WERI-Rb-1 (cell line): ENCODE measurements around the gene RELN.

Experiments
- DNase-seq: peaks from one replicate; pipeline ENCODE4 v3.0.0-alpha.2; 2020
- H3K27ac ChIP-seq: fragments of 250-450 bp; sonication (Bioruptor Pico); 2 replicates; pipeline ENCODE4 v1.5.1; 2020; ENCODE audit warnings: mild to moderate bottlenecking, moderate library complexity
- H3K27me3 ChIP-seq: fragments of 250-450 bp; sonication (Bioruptor Pico); 2 replicates; pipeline ENCODE4 v1.5.1; 2021; ENCODE audit warnings: mild to moderate bottlenecking, low read depth, moderate library complexity; ENCODE audit not compliant: insufficient read depth, severe bottlenecking
- H3K36me3 ChIP-seq: fragments of 250-450 bp; sonication (Bioruptor Pico); 2 replicates; pipeline ENCODE4 v1.5.1; 2020; ENCODE audit warnings: mild to moderate bottlenecking, moderate library complexity
- H3K4me3 ChIP-seq: 2 replicates; pipeline ENCODE4 v1.5.1; 2011; ENCODE audit warnings: low read depth, mild to moderate bottlenecking, control low read depth, low read length
- H3K9me3 ChIP-seq: fragments of 250-450 bp; sonication (Bioruptor Pico); 2 replicates; pipeline ENCODE4 v1.5.1; 2021; ENCODE audit warnings: mild to moderate bottlenecking, moderate library complexity; ENCODE audit not compliant: severe bottlenecking
- TF ChIP-seq, protein P1 (sequence below): IDR thresholded peaks from 2 replicates; pipeline ENCODE4 v1.5.1; 2011; ENCODE audit warnings: low read depth, mild to moderate bottlenecking, control low read depth, inconsistent platforms, low read length

RELN gene

DNA sequence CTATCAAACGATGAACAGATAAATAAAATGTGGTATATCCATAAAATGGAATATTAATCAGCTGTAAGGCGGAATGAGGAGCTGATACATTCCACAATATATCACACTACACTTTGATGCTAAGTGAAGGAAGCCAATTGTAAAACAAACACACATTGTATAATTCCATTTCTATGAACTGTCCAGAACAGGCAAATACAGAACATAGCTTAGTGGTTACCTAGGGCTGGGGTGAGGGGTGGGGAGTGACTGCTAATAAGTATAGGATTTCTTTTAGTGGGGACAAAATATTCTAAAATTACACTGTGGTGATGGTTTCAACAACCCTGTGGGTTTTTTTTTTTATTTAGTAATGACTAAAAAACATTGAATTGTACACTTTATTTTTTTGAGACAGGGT lies 461.3 kb downstream of the RELN start:
- no peaks in the 10 kb centered on the region for H3K27me3 ChIP-seq
- H3K9me3 ChIP-seq = no peaks in the 10 kb centered on the region
- TF ChIP-seq, protein P1, sequence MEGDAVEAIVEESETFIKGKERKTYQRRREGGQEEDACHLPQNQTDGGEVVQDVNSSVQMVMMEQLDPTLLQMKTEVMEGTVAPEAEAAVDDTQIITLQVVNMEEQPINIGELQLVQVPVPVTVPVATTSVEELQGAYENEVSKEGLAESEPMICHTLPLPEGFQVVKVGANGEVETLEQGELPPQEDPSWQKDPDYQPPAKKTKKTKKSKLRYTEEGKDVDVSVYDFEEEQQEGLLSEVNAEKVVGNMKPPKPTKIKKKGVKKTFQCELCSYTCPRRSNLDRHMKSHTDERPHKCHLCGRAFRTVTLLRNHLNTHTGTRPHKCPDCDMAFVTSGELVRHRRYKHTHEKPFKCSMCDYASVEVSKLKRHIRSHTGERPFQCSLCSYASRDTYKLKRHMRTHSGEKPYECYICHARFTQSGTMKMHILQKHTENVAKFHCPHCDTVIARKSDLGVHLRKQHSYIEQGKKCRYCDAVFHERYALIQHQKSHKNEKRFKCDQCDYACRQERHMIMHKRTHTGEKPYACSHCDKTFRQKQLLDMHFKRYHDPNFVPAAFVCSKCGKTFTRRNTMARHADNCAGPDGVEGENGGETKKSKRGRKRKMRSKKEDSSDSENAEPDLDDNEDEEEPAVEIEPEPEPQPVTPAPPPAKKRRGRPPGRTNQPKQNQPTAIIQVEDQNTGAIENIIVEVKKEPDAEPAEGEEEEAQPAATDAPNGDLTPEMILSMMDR = no peak
- H3K36me3 ChIP-seq = no peaks in the 10 kb centered on the region
- no peak for DNase-seq
- no peak overlapping the region for H3K27ac ChIP-seq
- no peak overlapping the region for H3K4me3 ChIP-seq

DNA sequence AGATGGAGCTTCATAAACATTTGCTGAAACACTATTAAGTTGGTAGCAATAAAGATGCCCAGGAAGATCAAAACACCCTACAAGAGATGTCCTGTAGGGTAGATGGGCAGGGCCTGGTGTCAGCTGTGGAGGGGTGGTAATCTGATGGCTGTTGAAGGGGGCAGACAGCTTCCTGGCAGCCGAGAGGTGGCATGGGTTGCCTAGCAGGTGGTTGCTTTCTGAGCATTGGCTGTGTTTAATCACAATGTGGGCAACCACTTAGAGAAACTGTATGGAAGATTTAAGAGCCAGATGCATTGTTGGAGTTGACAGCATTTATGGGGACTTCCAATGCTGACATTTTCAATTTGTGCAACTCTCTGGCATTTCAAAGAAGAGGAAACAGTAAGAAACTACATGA lies 463.5 kb downstream of the RELN start:
- Histone ChIP-seq H3K27ac (no peak overlapping the region), H3K27me3 (no peaks in the 10 kb centered on the region), H3K36me3 (no peaks in the 10 kb centered on the region), H3K9me3 (no peaks in the 10 kb centered on the region), H3K4me3 (no peak overlapping the region)
- TF ChIP-seq, protein P1 = no peak
- DNase-seq = no peak

DNA sequence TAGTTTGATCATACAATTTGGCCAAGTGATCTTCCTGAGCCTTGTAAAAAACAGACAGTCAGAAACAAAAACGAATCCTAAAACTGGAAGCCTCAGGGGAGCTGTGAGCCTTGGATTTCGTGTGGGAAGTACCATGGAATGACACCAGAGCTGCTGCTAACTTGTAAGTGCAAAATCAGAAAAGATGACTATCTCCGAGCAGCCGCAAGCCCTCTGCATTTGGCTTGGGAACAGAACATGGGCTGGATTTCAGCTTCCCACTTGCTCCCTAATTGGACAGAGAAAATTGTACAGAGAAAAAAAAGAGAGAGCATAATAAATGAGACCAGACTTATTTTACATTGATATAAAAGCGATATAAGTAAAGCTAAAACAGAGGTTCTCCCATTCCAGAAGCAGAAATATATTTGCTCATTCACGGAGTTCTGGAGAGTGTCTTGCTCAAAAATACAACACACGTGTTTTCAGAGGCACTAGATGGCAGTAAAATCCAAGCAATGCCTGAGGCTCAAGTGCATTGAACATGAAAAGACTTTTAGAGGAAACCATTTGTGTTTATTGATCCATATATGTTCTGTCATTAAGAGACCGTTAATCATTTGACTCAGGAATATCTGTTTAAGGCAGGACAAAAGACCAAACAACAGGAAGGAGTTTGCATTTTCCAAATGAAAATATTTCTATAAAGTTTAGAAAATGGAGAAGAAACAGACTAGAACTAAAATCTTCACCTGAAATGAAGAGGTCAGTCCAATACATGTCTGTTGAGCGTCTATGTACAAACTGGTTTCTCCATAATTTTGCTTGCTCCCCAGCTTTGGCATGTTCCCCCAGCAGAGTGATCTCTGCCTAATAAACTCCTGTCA lies 465.2 kb downstream of the RELN start:
- Histone ChIP-seq H3K9me3 (no peaks in the 10 kb centered on the region), H3K27ac (no peak overlapping the region), H3K4me3 (no peak overlapping the region), H3K36me3 (no peaks in the 10 kb centered on the region), H3K27me3 (no peaks in the 10 kb centered on the region)
- TF ChIP-seq, protein P1 = peak; percentile 35
- DNase-seq = no peak

DNA sequence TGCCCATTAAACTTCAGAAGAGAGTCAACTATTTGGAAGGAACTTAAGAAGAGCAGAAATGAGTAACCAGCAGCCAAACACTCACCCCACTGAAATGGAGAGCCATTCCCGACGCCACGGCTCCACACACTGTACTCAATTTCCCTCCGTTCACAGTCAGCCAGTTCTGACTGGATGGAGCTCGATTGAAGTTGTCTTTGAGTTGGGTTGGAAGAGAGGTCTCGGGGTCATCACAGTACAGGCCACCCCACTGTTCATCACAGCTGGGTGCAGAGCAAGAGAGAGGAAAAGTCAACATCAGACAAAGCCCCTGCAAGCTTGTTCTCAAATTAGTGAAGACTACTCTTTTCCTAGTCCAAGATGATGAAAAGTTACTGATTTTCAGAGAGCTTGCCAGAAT lies 467.5 kb downstream of the RELN start:
- TF ChIP-seq, protein P1 = no peak
- no peak overlapping the region for H3K27ac ChIP-seq
- H3K9me3 ChIP-seq = no peaks in the 10 kb centered on the region
- DNase-seq = no peak
- no peaks in the 10 kb centered on the region for H3K36me3 ChIP-seq
- no peak overlapping the region for H3K4me3 ChIP-seq
- H3K27me3 ChIP-seq = no peaks in the 10 kb centered on the region

DNA sequence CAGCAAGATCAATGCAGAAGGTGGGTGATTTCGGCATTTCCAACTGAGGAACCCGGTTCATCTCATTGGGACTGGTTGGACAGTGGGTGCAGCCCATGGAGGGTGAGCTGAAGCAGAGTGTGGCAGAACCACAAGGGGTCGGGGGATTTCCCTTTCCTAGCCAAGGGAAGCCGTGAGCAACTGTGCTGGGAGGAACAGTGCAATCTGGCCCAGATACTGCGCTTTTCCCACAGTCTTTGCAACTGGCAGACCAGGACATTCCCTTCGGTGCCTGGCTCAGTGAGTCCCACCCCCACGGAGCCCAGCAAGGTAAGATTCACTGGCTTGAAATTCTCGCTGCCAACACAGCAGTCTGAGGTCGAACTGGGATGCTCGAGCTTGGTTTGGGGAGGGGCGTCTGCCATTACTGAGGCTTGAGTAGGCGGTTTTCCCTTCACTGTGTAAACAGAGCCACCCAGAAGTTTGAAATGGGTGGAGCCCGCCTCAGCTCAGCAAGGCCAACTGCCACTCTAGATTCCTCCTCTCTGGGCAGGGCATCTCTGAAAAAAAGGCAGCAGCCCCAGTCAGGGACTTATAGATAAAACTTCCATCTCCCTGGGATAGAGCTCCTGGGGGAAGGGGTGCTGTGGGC lies 484.8 kb downstream of the RELN start:
- DNase-seq = no peak
- H3K36me3 ChIP-seq = no peaks in the 10 kb centered on the region
- H3K9me3 ChIP-seq = no peaks in the 10 kb centered on the region
- TF ChIP-seq, protein P1 = no peak
- no peak overlapping the region for H3K4me3 ChIP-seq
- no peaks in the 10 kb centered on the region for H3K27me3 ChIP-seq
- H3K27ac ChIP-seq = no peak overlapping the region
